HEK293 (cell line): Measurements from ENCODE around the gene NRP1.

ENCODE experiments used
- FEZF1 ChIP-seq: fragments of 450-650 bp; formaldehyde crosslinking; IDR thresholded peaks from 2 replicates; pipeline ENCODE4 v1.5.1; 2016; ENCODE audit warnings: missing biosample characterization, missing genetic modification characterization
- SCRT2 ChIP-seq: fragments of 450-650 bp; formaldehyde crosslinking; IDR thresholded peaks from 2 replicates; pipeline ENCODE4 v1.5.1; 2016; ENCODE audit warnings: missing biosample characterization, missing genetic modification characterization
- SP3 ChIP-seq: fragments of 450-650 bp; formaldehyde crosslinking; IDR thresholded peaks from 2 replicates; pipeline ENCODE4 v1.5.1; 2016; ENCODE audit warnings: missing biosample characterization, missing genetic modification characterization
- YY1 ChIP-seq: fragments of 450-650 bp; formaldehyde crosslinking; IDR thresholded peaks from 2 replicates; pipeline ENCODE4 v1.5.1; 2018; ENCODE audit warnings: missing biosample characterization, missing genetic modification characterization
- ZNF302 ChIP-seq: fragments of 450-650 bp; formaldehyde crosslinking; IDR thresholded peaks from 2 replicates; pipeline ENCODE4 v1.5.1; 2016; ENCODE audit warnings: missing biosample characterization, missing genetic modification characterization, low read depth
- ZNF404 ChIP-seq: fragments of 450-650 bp; formaldehyde crosslinking; IDR thresholded peaks from 2 replicates; pipeline ENCODE4 v1.5.1; 2017; ENCODE audit warnings: missing biosample characterization, missing genetic modification characterization
- ZNF48 ChIP-seq: fragments of 450-650 bp; formaldehyde crosslinking; IDR thresholded peaks from 2 replicates; pipeline ENCODE4 v1.5.1; 2016; ENCODE audit warnings: missing biosample characterization, missing genetic modification characterization
- ZNF510 ChIP-seq: fragments of 450-650 bp; formaldehyde crosslinking; IDR thresholded peaks from 2 replicates; pipeline ENCODE4 v1.5.1; 2018; ENCODE audit warnings: mild to moderate bottlenecking, missing genetic modification characterization, missing biosample characterization; ENCODE audit not compliant: insufficient replicate concordance
- TF ChIP-seq, protein P1 (sequence below): fragments of 450-650 bp; formaldehyde crosslinking; IDR thresholded peaks from 2 replicates; pipeline ENCODE4 v1.5.1; 2016; ENCODE audit warnings: missing biosample characterization, missing genetic modification characterization
- TF ChIP-seq, protein P2 (sequence below): fragments of 450-650 bp; formaldehyde crosslinking; IDR thresholded peaks from 2 replicates; pipeline ENCODE4 v1.5.1; 2016; ENCODE audit warnings: missing biosample characterization, missing genetic modification characterization
- TF ChIP-seq, protein P3 (sequence below): fragments of 450-650 bp; formaldehyde crosslinking; IDR thresholded peaks from 2 replicates; pipeline ENCODE4 v1.5.1; 2016; ENCODE audit warnings: missing biosample characterization, missing genetic modification characterization
- TF ChIP-seq, protein P4 (sequence below): fragments of 450-650 bp; formaldehyde crosslinking; IDR thresholded peaks from 2 replicates; pipeline ENCODE4 v1.5.1; 2016; ENCODE audit warnings: missing biosample characterization, missing genetic modification characterization
- TF ChIP-seq, protein P5 (sequence below): fragments of 450-650 bp; formaldehyde crosslinking; IDR thresholded peaks from 2 replicates; pipeline ENCODE4 v1.5.0; 2017; ENCODE audit warnings: missing biosample characterization, missing genetic modification characterization, borderline replicate concordance

DNA sequence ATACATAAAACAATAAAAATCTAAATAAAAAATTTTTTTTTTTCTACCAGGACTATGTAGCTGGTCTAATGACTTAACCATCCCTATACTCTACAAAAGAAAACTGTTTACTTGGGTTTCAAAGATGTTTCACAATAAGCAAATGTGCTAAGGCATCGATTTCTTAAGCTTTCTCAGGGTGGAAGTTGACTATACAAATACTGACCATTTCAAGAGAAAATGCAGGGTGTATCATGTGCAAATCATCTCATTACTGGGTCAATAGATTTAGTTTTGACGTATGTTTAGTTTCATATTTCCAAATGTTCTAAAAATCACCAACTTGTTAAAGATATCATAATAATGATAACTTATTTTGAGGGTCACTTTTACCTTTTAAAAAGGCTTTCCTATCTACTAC, 7.5 kb downstream of the NRP1 start:
- no peak for TF ChIP-seq SCRT2
- TF ChIP-seq, protein P1, sequence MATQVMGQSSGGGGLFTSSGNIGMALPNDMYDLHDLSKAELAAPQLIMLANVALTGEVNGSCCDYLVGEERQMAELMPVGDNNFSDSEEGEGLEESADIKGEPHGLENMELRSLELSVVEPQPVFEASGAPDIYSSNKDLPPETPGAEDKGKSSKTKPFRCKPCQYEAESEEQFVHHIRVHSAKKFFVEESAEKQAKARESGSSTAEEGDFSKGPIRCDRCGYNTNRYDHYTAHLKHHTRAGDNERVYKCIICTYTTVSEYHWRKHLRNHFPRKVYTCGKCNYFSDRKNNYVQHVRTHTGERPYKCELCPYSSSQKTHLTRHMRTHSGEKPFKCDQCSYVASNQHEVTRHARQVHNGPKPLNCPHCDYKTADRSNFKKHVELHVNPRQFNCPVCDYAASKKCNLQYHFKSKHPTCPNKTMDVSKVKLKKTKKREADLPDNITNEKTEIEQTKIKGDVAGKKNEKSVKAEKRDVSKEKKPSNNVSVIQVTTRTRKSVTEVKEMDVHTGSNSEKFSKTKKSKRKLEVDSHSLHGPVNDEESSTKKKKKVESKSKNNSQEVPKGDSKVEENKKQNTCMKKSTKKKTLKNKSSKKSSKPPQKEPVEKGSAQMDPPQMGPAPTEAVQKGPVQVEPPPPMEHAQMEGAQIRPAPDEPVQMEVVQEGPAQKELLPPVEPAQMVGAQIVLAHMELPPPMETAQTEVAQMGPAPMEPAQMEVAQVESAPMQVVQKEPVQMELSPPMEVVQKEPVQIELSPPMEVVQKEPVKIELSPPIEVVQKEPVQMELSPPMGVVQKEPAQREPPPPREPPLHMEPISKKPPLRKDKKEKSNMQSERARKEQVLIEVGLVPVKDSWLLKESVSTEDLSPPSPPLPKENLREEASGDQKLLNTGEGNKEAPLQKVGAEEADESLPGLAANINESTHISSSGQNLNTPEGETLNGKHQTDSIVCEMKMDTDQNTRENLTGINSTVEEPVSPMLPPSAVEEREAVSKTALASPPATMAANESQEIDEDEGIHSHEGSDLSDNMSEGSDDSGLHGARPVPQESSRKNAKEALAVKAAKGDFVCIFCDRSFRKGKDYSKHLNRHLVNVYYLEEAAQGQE = no peak
- no peak for TF ChIP-seq ZNF510
- TF ChIP-seq, protein P2, sequence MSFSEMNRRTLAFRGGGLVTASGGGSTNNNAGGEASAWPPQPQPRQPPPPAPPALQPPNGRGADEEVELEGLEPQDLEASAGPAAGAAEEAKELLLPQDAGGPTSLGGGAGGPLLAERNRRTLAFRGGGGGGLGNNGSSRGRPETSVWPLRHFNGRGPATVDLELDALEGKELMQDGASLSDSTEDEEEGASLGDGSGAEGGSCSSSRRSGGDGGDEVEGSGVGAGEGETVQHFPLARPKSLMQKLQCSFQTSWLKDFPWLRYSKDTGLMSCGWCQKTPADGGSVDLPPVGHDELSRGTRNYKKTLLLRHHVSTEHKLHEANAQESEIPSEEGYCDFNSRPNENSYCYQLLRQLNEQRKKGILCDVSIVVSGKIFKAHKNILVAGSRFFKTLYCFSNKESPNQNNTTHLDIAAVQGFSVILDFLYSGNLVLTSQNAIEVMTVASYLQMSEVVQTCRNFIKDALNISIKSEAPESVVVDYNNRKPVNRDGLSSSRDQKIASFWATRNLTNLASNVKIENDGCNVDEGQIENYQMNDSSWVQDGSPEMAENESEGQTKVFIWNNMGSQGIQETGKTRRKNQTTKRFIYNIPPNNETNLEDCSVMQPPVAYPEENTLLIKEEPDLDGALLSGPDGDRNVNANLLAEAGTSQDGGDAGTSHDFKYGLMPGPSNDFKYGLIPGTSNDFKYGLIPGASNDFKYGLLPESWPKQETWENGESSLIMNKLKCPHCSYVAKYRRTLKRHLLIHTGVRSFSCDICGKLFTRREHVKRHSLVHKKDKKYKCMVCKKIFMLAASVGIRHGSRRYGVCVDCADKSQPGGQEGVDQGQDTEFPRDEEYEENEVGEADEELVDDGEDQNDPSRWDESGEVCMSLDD (tag by site-specific recombination) = no peak
- no peak for TF ChIP-seq ZNF302 (tag by site-specific recombination)
- TF ChIP-seq, protein P3, sequence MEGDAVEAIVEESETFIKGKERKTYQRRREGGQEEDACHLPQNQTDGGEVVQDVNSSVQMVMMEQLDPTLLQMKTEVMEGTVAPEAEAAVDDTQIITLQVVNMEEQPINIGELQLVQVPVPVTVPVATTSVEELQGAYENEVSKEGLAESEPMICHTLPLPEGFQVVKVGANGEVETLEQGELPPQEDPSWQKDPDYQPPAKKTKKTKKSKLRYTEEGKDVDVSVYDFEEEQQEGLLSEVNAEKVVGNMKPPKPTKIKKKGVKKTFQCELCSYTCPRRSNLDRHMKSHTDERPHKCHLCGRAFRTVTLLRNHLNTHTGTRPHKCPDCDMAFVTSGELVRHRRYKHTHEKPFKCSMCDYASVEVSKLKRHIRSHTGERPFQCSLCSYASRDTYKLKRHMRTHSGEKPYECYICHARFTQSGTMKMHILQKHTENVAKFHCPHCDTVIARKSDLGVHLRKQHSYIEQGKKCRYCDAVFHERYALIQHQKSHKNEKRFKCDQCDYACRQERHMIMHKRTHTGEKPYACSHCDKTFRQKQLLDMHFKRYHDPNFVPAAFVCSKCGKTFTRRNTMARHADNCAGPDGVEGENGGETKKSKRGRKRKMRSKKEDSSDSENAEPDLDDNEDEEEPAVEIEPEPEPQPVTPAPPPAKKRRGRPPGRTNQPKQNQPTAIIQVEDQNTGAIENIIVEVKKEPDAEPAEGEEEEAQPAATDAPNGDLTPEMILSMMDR = no peak
- TF ChIP-seq, protein P4, sequence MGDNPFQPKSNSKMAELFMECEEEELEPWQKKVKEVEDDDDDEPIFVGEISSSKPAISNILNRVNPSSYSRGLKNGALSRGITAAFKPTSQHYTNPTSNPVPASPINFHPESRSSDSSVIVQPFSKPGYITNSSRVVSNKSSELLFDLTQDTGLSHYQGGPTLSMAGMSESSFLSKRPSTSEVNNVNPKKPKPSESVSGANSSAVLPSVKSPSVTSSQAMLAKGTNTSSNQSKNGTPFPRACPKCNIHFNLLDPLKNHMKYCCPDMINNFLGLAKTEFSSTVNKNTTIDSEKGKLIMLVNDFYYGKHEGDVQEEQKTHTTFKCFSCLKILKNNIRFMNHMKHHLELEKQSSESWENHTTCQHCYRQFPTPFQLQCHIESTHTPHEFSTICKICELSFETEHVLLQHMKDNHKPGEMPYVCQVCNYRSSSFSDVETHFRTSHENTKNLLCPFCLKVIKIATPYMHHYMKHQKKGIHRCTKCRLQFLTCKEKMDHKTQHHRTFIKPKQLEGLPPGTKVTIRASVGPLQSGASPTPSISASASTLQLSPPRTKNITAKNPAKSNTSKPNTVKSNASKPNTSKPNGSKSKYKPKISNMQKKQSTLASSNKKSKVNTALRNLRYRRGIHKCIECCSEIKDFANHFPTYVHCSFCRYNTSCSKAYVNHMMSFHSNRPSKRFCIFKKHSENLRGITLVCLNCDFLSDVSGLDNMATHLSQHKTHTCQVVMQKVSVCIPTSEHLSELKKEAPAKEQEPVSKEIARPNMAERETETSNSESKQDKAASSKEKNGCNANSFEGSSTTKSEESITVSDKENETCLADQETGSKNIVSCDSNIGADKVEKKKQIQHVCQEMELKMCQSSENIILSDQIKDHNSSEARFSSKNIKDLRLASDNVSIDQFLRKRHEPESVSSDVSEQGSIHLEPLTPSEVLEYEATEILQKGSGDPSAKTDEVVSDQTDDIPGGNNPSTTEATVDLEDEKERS = no peak
- TF ChIP-seq ZNF404 (tag by site-specific recombination) = no peak
- no peak for TF ChIP-seq ZNF48 (tag by site-specific recombination)
- no peak for TF ChIP-seq FEZF1 (tag by site-specific recombination)
- no peak for TF ChIP-seq SP3 (tag by site-specific recombination)
- no peak for TF ChIP-seq YY1 (tag by site-specific recombination)
- TF ChIP-seq, protein P5, sequence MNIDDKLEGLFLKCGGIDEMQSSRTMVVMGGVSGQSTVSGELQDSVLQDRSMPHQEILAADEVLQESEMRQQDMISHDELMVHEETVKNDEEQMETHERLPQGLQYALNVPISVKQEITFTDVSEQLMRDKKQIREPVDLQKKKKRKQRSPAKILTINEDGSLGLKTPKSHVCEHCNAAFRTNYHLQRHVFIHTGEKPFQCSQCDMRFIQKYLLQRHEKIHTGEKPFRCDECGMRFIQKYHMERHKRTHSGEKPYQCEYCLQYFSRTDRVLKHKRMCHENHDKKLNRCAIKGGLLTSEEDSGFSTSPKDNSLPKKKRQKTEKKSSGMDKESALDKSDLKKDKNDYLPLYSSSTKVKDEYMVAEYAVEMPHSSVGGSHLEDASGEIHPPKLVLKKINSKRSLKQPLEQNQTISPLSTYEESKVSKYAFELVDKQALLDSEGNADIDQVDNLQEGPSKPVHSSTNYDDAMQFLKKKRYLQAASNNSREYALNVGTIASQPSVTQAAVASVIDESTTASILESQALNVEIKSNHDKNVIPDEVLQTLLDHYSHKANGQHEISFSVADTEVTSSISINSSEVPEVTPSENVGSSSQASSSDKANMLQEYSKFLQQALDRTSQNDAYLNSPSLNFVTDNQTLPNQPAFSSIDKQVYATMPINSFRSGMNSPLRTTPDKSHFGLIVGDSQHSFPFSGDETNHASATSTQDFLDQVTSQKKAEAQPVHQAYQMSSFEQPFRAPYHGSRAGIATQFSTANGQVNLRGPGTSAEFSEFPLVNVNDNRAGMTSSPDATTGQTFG = no peak
